ENCODE data around the gene KIFC1.

- TF ChIP-seq CTCF (IDR thresholded peaks at IDR 0.05) (no peak), POLR2AphosphoS5 (IDR thresholded peaks at IDR 0.05; ENCODE audit: low read depth, low read length) (no peak), SIN3A (IDR thresholded peaks at IDR 0.05; ENCODE audit: borderline replicate concordance, insufficient read depth, low read depth, low read length) (no peak)
Measured at GRCh38 chr6:33377171-33377570, 14.5 kb upstream of the KIFC1 start.
